Ectodermal cell (in vitro differentiated cells): ENCODE results near the gene ITCH.
"Not testable (repeated sequence)": the region's sequence is repeated elsewhere in the genome, so short reads cannot be mapped to it uniquely, and the experiment has no call there.

ENCODE experiments used
- H3K27ac ChIP-seq: 2 replicates; pipeline ENCODE4 v1.7.0; 2013; ENCODE audit warnings: mild to moderate bottlenecking, low read depth, low read length; ENCODE audit not compliant: insufficient read depth, poor library complexity, severe bottlenecking
- H3K27me3 ChIP-seq: 2 replicates; pipeline ENCODE4 v1.7.0; 2013; ENCODE audit warnings: mild to moderate bottlenecking, low read length; ENCODE audit not compliant: insufficient read depth, control insufficient read depth, poor library complexity, severe bottlenecking
- H3K36me3 ChIP-seq: one replicate; pipeline ENCODE4 v1.7.0; 2013; ENCODE audit warnings: low read length; ENCODE audit not compliant: control insufficient read depth, insufficient read depth
- H3K4me1 ChIP-seq: one replicate; pipeline ENCODE4 v1.7.0; 2013; ENCODE audit warnings: low read length; ENCODE audit not compliant: control insufficient read depth, insufficient read depth
- H3K4me3 ChIP-seq: 2 replicates; pipeline ENCODE4 v1.7.0; 2013; ENCODE audit warnings: low read depth, low read length, control low read depth; ENCODE audit not compliant: insufficient read depth
- H3K9me3 ChIP-seq: 2 replicates; pipeline ENCODE4 v1.7.0; 2013; ENCODE audit warnings: mild to moderate bottlenecking, low read length, moderate library complexity; ENCODE audit not compliant: control insufficient read depth
- whole genome bisulfite sequencing, 2 experiments: methylation state at CpG; one replicate each; pipeline ENCODE4 v1.1.7; 2013; ENCODE audit warnings: missing lambda C conversion rate in 2 of 2; 5-methylcytosine and 5-hydroxymethylcytosine counted together

The ITCH gene

GRCh38 chr20:34495307-34495706, 132.2 kb downstream of the ITCH start:
- Histone ChIP-seq H3K9me3 (no peaks in the 10 kb centered on the region), H3K4me1 (no peaks in the 10 kb centered on the region), H3K36me3 (peaks cover 26% of the 10 kb centered on the region), H3K4me3 (no peak overlapping the region), H3K27ac (no peak overlapping the region), H3K27me3 (no peaks in the 10 kb centered on the region)
- 94 to 97% methylated on average over 5 of the region's 7 CpGs for WGBS, 2 experiments

- Histone ChIP-seq H3K4me1 (no peaks in the 10 kb centered on the region), H3K27me3 (no peaks in the 10 kb centered on the region), H3K4me3 (no peak overlapping the region), H3K36me3 (peaks cover 21% of the 10 kb centered on the region), H3K27ac (no peak overlapping the region), H3K9me3 (no peaks in the 10 kb centered on the region)
- WGBS, 2 experiments: 89 to 92% methylated on average over 1 of the region's 1 CpG
Measured at GRCh38 chr20:34495916-34496315, 132.8 kb downstream of the ITCH start.

GRCh38 chr20:34497596-34497995, 134.5 kb downstream of the ITCH start:
- not testable (repeated sequence) for H3K9me3 ChIP-seq, H3K4me3 ChIP-seq, H3K27me3 ChIP-seq, H3K4me1 ChIP-seq, H3K27ac ChIP-seq
- WGBS, 2 experiments: 94 to 98% methylated on average over 6 of the region's 6 CpGs
- peaks cover 21% of the 10 kb centered on the region for H3K36me3 ChIP-seq

GRCh38 chr20:34500823-34501222, 137.8 kb downstream of the ITCH start:
- Histone ChIP-seq H3K4me1 (no peaks in the 10 kb centered on the region), H3K4me3 (no peak overlapping the region), H3K36me3 (peaks cover 16% of the 10 kb centered on the region), H3K27ac (no peak overlapping the region), H3K9me3 (no peaks in the 10 kb centered on the region), H3K27me3 (no peaks in the 10 kb centered on the region)
- WGBS, 2 experiments: 100% methylated on average over 1 of the region's 1 CpG; no CpG with 5 or more reads in 1 of the 2 experiments

GRCh38 chr20:34506480-34506879, 143.4 kb downstream of the ITCH start:
- Histone ChIP-seq H3K27me3 (no peaks in the 10 kb centered on the region), H3K9me3 (no peaks in the 10 kb centered on the region), H3K4me3 (no peak overlapping the region), H3K4me1 (peaks cover 4% of the 10 kb centered on the region), H3K27ac (no peak overlapping the region), H3K36me3 (peaks cover 3% of the 10 kb centered on the region)
- 94 to 97% methylated on average over 3 of the region's 3 CpGs for WGBS, 2 experiments

- Histone ChIP-seq H3K4me3 (no peak overlapping the region), H3K36me3 (peaks cover 3% of the 10 kb centered on the region), H3K4me1 (peaks cover 4% of the 10 kb centered on the region), H3K27me3 (no peaks in the 10 kb centered on the region), H3K9me3 (no peaks in the 10 kb centered on the region), H3K27ac (no peak overlapping the region)
- WGBS, 2 experiments: 94 to 96% methylated on average over 4 of the region's 4 CpGs
Measured at GRCh38 chr20:34507702-34508413, 144.8 kb downstream of the ITCH start.

- WGBS, 2 experiments: 95 to 100% methylated on average over 1 of the region's 1 CpG
- H3K27me3 ChIP-seq: no peaks in the 10 kb centered on the region
- H3K36me3 ChIP-seq: no peaks in the 10 kb centered on the region
- no peak overlapping the region for H3K27ac ChIP-seq
- no peak overlapping the region for H3K4me3 ChIP-seq
- H3K4me1 ChIP-seq: peaks cover 4% of the 10 kb centered on the region
- no peaks in the 10 kb centered on the region for H3K9me3 ChIP-seq
Measured at GRCh38 chr20:34510575-34510974, 147.5 kb downstream of the ITCH start.

- no peak overlapping the region for H3K27ac ChIP-seq
- H3K36me3 ChIP-seq: no peaks in the 10 kb centered on the region
- H3K27me3 ChIP-seq: no peaks in the 10 kb centered on the region
- WGBS, 2 experiments: 81 to 97% methylated on average over 3 of the region's 3 CpGs
- no peak overlapping the region for H3K4me3 ChIP-seq
- peaks cover 4% of the 10 kb centered on the region for H3K4me1 ChIP-seq
- H3K9me3 ChIP-seq: no peaks in the 10 kb centered on the region
Measured at GRCh38 chr20:34511891-34512265, 148.8 kb downstream of the ITCH start.

- peaks cover 8% of the 10 kb centered on the region for H3K4me1 ChIP-seq
- H3K27ac ChIP-seq: no peak overlapping the region
- 94% methylated on average over 4 of the region's 4 CpGs for WGBS, 2 experiments
- H3K27me3 ChIP-seq: no peaks in the 10 kb centered on the region
- H3K4me3 ChIP-seq: no peak overlapping the region
- no peaks in the 10 kb centered on the region for H3K36me3 ChIP-seq
- no peaks in the 10 kb centered on the region for H3K9me3 ChIP-seq
Measured at GRCh38 chr20:34512266-34512954, 149.3 kb downstream of the ITCH start.

GRCh38 chr20:34512955-34513419, 149.9 kb downstream of the ITCH start:
- Histone ChIP-seq H3K36me3 (no peaks in the 10 kb centered on the region), H3K27me3 (no peaks in the 10 kb centered on the region), H3K9me3 (no peaks in the 10 kb centered on the region), H3K4me1 (peaks cover 8% of the 10 kb centered on the region), H3K27ac (no peak overlapping the region), H3K4me3 (no peak overlapping the region)
